ENCODE data around the gene TERF2IP.

DNA sequence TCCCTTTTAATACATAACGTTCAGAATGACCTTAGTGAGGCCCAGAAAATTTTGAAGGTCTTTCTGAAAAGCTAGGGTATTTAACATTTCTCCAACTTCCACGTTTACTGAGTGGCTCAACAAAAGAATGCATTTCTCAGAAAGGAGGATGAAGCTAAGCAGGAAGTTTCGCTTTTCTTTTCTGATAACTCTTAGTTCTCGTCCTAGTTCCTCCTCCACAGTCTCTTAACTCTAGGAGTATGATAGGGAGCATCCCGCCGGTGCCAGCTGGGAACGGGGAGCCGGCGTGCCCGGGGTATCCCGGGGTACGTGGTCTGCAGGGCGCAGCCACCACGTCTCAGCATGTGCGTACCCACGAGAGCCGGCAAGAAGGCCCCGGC, 471 bp upstream of the TERF2IP start:
- TF ChIP-seq EP300 (IDR thresholded peaks at IDR 0.05; ENCODE audit: borderline replicate concordance), result no peak
- TF ChIP-seq TAF1 (IDR thresholded peaks at IDR 0.05; ENCODE audit: low read depth), result no peak
- no peak for TF ChIP-seq CREB1 (IDR thresholded peaks at IDR 0.05; ENCODE audit: low read depth)
- no peak for TF ChIP-seq CEBPB (IDR thresholded peaks at IDR 0.05)
- TF ChIP-seq, protein P1, sequence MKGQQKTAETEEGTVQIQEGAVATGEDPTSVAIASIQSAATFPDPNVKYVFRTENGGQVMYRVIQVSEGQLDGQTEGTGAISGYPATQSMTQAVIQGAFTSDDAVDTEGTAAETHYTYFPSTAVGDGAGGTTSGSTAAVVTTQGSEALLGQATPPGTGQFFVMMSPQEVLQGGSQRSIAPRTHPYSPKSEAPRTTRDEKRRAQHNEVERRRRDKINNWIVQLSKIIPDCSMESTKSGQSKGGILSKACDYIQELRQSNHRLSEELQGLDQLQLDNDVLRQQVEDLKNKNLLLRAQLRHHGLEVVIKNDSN (IDR thresholded peaks at IDR 0.05), result no peak
- no peak for TF ChIP-seq FOXM1 (IDR thresholded peaks at IDR 0.05; ENCODE audit: borderline replicate concordance, low read depth)
- TF ChIP-seq, protein P2, sequence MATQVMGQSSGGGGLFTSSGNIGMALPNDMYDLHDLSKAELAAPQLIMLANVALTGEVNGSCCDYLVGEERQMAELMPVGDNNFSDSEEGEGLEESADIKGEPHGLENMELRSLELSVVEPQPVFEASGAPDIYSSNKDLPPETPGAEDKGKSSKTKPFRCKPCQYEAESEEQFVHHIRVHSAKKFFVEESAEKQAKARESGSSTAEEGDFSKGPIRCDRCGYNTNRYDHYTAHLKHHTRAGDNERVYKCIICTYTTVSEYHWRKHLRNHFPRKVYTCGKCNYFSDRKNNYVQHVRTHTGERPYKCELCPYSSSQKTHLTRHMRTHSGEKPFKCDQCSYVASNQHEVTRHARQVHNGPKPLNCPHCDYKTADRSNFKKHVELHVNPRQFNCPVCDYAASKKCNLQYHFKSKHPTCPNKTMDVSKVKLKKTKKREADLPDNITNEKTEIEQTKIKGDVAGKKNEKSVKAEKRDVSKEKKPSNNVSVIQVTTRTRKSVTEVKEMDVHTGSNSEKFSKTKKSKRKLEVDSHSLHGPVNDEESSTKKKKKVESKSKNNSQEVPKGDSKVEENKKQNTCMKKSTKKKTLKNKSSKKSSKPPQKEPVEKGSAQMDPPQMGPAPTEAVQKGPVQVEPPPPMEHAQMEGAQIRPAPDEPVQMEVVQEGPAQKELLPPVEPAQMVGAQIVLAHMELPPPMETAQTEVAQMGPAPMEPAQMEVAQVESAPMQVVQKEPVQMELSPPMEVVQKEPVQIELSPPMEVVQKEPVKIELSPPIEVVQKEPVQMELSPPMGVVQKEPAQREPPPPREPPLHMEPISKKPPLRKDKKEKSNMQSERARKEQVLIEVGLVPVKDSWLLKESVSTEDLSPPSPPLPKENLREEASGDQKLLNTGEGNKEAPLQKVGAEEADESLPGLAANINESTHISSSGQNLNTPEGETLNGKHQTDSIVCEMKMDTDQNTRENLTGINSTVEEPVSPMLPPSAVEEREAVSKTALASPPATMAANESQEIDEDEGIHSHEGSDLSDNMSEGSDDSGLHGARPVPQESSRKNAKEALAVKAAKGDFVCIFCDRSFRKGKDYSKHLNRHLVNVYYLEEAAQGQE (IDR thresholded peaks at IDR 0.05; ENCODE audit: low read depth), result no peak

All from Ishikawa (cell line).